Colonic mucosa (tissue), 4 donors: ENCODE results near the gene DOP1B. TPM values are rescaled to one million over a fixed set of nuclear protein-coding genes. Genes with fewer than 3 reads are reported as not detected.
A peak's percentile ranks its signal among the peaks of the same experiment; 100 is the strongest.

Experiments used
- DNase-seq: peaks from one replicate; pipeline ENCODE4 v3.0.0-alpha.2; 2020
- H3K27ac ChIP-seq: fragments of 200-600 bp; one replicate; pipeline ENCODE4 v1.8.0; 2021
- H3K27me3 ChIP-seq: fragments of 200-600 bp; one replicate; pipeline ENCODE4 v1.8.0; 2021
- H3K36me3 ChIP-seq: fragments of 200-600 bp; one replicate; pipeline ENCODE4 v1.8.0; 2021
- H3K4me1 ChIP-seq: fragments of 200-600 bp; one replicate; pipeline ENCODE4 v1.8.0; 2021; ENCODE audit warnings: mild to moderate bottlenecking
- H3K4me3 ChIP-seq: fragments of 200-600 bp; one replicate; pipeline ENCODE4 v1.8.0; 2021
- H3K9ac ChIP-seq, 2 donors: one replicate each; pipeline ENCODE4 v1.7.0; 2013; ENCODE audit warnings: control low read depth in 2 of 2, low read depth in 2 of 2, low read length in 2 of 2
- H3K9me3 ChIP-seq: fragments of 200-600 bp; one replicate; pipeline ENCODE4 v1.8.0; 2021
- CTCF ChIP-seq: fragments of 200-600 bp; IDR thresholded peaks from one replicate; pipeline ENCODE4 v1.8.0; 2022; ENCODE audit warnings: antibody characterized with exemption, mild to moderate bottlenecking
- intact Hi-C: fragments of 100-400 bp; cut with DNase I; formaldehyde crosslinking; loops from one replicate; pipeline ENCODE4 v1.14.1; 2022
- total RNA-seq, 2 donors: library from RNA; stranded (reverse); fragmentation: NEBNext Ultra II Directional in 1 of 2; extraction: Animal tissue kit (Norgen Biotek cat#: 25700) in 1 of 2; gene quantifications; one replicate each; pipeline ENCODE4 v1.2.1, GENCODE V29; 2021
- donor health status: healthy.
- donor health status: DM: no; HTN: no; CAD: no.
- donor health status: DM: no; HTN: no; CAD: no.

DOP1B gene
- total RNA-seq, 2 donors from 2014 or later, result 72.5 to 78.8 TPM

- peaks cover 8% of the 10 kb centered on the region for H3K4me1 ChIP-seq
- peak; percentile 77 for DNase-seq
- H3K9me3 ChIP-seq, result no peaks in the 10 kb centered on the region
- TF ChIP-seq CTCF, result no peak
- H3K36me3 ChIP-seq, result no peaks in the 10 kb centered on the region
- intact Hi-C loops, result no loop called here
- H3K27me3 ChIP-seq, result no peaks in the 10 kb centered on the region
- H3K4me3 ChIP-seq, result peak overlapping the region; percentile 57
- peak overlapping the region; percentile 93 to 94 for H3K9ac ChIP-seq
- peak overlapping the region; percentile 60 for H3K27ac ChIP-seq
These were observed 853 bp upstream of the DOP1B start for GRCh38 chr21:36155603-36156338.

- Histone ChIP-seq H3K9me3 (no peaks in the 10 kb centered on the region), H3K9ac (peak overlapping the region in 1 of 2 donors; percentile 97), H3K4me3 (peak overlapping the region; percentile 98), H3K27ac (peak overlapping the region; percentile 94), H3K27me3 (no peaks in the 10 kb centered on the region), H3K36me3 (no peaks in the 10 kb centered on the region), H3K4me1 (peaks cover 8% of the 10 kb centered on the region)
- intact Hi-C loops, result no loop called here
- TF ChIP-seq CTCF, result no peak
- DNase-seq, result peak; percentile 100
These were observed 247 bp upstream of the DOP1B start for GRCh38 chr21:36156339-36156814.

GRCh38 chr21:36159356-36159921 is 2.8 kb downstream of the DOP1B start:
- peak; percentile 79 for DNase-seq
- H3K4me1 ChIP-seq, result peaks cover 15% of the 10 kb centered on the region
- no peak for TF ChIP-seq CTCF
- H3K36me3 ChIP-seq, result no peaks in the 10 kb centered on the region
- no peak overlapping the region for H3K9ac ChIP-seq
- H3K27me3 ChIP-seq, result no peaks in the 10 kb centered on the region
- intact Hi-C loops, result no loop called here
- H3K4me3 ChIP-seq, result no peak overlapping the region
- H3K9me3 ChIP-seq, result no peaks in the 10 kb centered on the region
- peak overlapping the region; percentile 69 for H3K27ac ChIP-seq

- intact Hi-C loops, result no loop called here
- Histone ChIP-seq H3K4me3 (no peak overlapping the region), H3K4me1 (peaks cover 17% of the 10 kb centered on the region), H3K36me3 (no peaks in the 10 kb centered on the region), H3K27me3 (no peaks in the 10 kb centered on the region), H3K9ac (no peak overlapping the region), H3K27ac (no peak overlapping the region), H3K9me3 (no peaks in the 10 kb centered on the region)
- no peak for TF ChIP-seq CTCF
- DNase-seq, result no peak
These were observed 4.2 kb downstream of the DOP1B start for GRCh38 chr21:36160850-36161178.

GRCh38 chr21:36162631-36163030 is 6.0 kb downstream of the DOP1B start:
- intact Hi-C loops, result no loop called here
- H3K27me3 ChIP-seq, result no peaks in the 10 kb centered on the region
- H3K4me3 ChIP-seq, result no peak overlapping the region
- H3K27ac ChIP-seq, result no peak overlapping the region
- H3K9ac ChIP-seq, result no peak overlapping the region
- H3K9me3 ChIP-seq, result no peaks in the 10 kb centered on the region
- DNase-seq, result no peak
- H3K4me1 ChIP-seq, result peaks cover 21% of the 10 kb centered on the region
- no peak for TF ChIP-seq CTCF
- no peaks in the 10 kb centered on the region for H3K36me3 ChIP-seq
